HG03280 (cell line): ENCODE measurements around the gene OR6C65.
"Not testable (repeated sequence)": the region's sequence is repeated elsewhere in the genome, so short reads cannot be mapped to it uniquely, and the experiment has no call there.

ENCODE experiments used
- ATAC-seq: cut with Tn5 transposase; IDR thresholded peaks from one replicate; pipeline ENCODE4 v1.9.1; 2021; ENCODE audit warnings: mild to moderate bottlenecking, moderate library complexity; ENCODE audit not compliant: unreplicated experiment

The OR6C65 gene

DNA sequence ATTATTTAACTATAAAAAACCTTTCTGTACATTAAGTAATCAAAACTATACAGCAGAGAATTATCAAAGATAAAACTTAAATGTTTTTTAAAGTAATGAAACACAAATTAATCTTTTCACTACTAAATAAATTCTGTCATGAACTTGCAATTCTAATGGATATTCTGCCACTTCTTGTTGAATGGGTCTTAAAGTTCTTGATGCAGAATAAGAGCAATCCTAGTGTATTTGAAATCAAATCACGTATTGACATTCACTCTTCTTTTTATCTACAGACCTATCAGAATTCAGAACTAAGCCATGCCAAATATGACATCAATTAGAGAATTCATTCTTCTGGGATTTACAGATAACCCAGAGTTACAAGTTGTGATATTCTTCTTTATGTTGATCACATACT, at the start of gene OR6C65:
OR6C65 (plus strand) TSS at position 301 of the 400 bp plus-strand sequence; CDS start at position 301, 0 bp downstream.
- ATAC-seq: no peak

DNA sequence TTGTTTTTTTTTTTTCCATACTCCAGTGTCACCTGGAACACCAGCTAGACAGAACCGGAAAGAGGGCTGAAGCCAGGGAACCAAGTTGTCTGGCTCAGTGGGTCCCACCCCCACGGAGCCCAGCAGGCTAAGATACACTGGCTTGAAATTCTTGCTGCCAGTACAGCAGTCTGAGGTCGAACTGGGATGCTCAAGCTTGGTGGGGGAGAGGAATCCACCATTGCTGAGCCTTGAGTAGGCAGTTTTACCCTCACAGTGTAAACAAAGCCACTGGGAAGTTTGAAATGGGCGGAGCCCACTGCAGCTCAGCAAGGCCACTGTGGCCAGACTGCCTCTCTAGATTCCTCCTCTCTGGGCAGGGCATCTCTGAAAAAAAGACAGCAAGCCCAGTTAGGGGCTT, 45.0 kb upstream of the OR6C65 start:
- not testable (repeated sequence) for ATAC-seq

DNA sequence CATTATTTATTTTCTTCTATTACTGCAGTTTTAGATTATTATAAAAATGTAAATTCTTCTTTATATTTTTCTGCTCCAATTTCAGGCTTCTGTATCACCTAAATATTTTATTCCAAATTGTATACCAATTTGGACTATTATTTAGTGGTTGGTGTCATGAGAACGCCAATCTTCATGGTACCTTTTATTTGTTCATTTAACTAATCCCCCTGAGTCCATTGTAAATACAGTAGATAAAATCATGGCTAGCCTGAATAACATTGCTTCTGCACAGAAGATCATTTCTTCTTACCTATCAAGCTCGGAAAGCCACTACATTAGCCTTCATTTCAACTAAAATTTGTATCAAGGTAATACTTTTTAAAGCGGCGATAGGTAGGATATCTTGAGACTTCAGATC, 37.7 kb upstream of the OR6C65 start, which contains the start of gene OR6C75:
OR6C75 (plus strand) TSS at position 301 of the 400 bp plus-strand sequence. CDS start 2,136 bp downstream, outside the sequence.
- ATAC-seq: no peak

- no peak for ATAC-seq
These were observed 35.2 kb upstream of the OR6C65 start for GRCh38 chr12:55365086-55365485.

DNA sequence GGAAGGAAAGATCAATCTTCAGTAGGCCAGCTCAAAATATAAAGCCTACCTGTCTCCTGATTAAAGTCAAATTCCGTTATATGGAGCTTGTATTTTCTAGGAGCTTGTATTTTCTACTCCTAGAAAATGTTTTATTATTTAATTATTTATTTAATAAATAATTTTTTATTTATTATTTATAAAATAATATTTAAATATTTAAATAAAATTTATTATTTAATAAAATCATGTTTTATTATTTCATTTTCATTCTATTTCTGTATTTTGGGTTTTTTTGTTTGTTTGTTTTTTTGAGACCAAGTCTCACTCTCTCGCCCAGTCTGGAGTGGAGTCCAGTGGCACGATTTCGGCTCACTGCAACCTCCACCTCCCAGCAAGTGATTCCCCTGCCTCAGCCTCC, 27.8 kb upstream of the OR6C65 start:
- no peak for ATAC-seq

- no peak for ATAC-seq
These were observed 14.4 kb upstream of the OR6C65 start for GRCh38 chr12:55385891-55386290.

- ATAC-seq: no peak
These were observed 8.1 kb upstream of the OR6C65 start for GRCh38 chr12:55392032-55392795.

DNA sequence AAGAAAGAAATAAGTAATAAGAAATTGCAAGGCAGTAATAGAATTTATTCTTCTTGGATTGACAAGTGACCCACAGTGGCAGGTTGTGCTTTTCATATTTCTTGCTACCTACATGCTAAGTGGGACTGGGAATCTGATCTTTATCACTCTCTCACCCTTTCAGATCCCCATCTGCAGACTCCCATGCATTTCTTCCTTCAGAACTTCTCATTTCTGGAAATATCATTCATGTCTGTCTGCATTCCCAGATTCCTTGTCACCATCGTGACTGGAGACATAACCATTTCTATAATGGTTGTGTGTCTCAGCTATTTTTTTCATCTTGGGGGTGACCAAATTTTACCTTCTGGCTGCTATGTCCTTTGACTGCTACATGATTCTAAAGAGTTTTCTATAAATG, 4.0 kb upstream of the OR6C65 start:
- no peak for ATAC-seq

DNA sequence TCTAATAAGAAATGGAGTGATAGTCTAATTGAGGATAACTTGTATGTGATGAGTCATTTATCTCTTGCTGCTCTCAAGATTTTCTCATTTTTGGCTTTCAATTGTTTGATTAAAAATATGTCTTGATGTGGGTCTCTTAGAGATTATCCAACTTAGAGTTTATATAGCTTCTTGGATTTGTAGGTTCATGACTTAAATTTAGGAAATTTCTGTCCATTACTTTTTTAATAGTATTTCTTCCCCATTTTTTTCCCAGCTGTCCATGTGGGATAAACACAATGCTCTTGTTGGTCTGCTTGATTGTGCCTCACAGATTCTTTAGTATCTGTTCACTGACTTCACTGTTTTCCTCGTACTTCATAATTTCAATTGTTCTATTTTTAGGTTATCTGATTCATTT, 7.5 kb downstream of the OR6C65 start:
- no peak for ATAC-seq

DNA sequence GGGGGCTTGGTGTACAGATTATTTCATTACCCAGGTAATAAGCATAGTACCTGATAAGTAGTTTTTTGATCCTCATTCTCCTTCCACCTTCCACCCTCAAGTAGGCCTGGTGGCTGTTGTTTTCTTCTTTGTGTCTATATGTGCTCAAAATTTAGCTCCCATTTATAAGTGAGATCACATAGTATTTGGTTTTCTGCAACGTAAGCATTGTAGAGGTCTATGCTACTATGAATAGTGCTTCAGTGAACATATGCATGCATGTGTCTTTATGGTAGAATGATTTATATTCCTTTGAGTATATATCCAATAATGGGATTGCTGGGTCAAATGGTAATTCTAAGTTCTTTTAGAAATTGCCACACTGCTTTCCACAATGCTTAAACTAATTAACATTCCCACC, 8.8 kb downstream of the OR6C65 start:
- ATAC-seq: not testable (repeated sequence)

- not testable (repeated sequence) for ATAC-seq
These were observed 11.8 kb downstream of the OR6C65 start for GRCh38 chr12:55412138-55412537.

GRCh38 chr12:55413498-55414388, 13.4 kb downstream of the OR6C65 start:
- ATAC-seq: not testable (repeated sequence)

GRCh38 chr12:55414396-55414823, 14.1 kb downstream of the OR6C65 start:
- not testable (repeated sequence) for ATAC-seq

GRCh38 chr12:55414889-55415288, 14.6 kb downstream of the OR6C65 start:
- ATAC-seq: not testable (repeated sequence)

DNA sequence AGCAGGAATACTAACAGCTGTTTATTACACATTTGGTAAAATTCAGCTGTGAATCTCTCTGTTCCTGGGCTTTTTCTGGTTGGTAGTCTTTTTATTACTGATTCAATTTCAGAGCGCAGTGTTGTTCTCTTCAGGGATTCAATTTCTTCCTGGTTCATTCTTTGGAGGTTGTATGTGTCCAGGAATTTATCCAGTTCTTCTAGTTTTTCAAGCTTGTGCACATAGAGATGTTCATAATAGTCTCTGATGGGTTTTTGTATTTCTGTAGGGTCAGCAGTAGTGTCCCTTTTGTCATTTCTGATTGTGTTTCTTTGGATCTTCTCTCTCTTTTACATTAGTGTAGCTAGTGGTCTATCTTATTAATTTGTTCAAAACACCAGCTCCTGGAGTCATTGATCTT, 16.6 kb downstream of the OR6C65 start:
- ATAC-seq: no peak

GRCh38 chr12:55420307-55420962, 20.1 kb downstream of the OR6C65 start:
- no peak for ATAC-seq

DNA sequence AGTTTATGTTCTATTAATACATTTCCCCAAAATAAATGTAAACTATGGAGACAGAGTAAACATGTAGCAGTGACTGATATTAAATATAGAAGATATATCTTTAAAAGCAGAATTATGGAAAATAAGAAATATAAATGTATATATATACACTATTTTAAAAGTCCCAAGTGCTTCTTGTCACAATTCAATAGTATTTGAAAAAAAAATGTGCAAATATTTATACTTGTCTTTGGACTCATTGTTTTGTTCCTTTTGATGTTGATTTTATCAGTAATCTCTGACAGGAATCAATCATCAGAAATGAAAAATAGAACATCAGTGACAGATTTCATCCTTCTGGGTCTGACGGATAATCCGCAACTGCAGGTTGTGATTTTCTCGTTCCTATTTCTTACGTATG, 25.6 kb downstream of the OR6C65 start, which contains the start of gene OR6C76:
OR6C76 (plus strand) TSS at position 301 of the 400 bp plus-strand sequence; CDS start at position 301, 0 bp downstream.
- no peak for ATAC-seq

GRCh38 chr12:55428331-55429243, 28.3 kb downstream of the OR6C65 start:
- ATAC-seq: no peak

- not testable (repeated sequence) for ATAC-seq
These were observed 40.9 kb downstream of the OR6C65 start for GRCh38 chr12:55441233-55441632.

DNA sequence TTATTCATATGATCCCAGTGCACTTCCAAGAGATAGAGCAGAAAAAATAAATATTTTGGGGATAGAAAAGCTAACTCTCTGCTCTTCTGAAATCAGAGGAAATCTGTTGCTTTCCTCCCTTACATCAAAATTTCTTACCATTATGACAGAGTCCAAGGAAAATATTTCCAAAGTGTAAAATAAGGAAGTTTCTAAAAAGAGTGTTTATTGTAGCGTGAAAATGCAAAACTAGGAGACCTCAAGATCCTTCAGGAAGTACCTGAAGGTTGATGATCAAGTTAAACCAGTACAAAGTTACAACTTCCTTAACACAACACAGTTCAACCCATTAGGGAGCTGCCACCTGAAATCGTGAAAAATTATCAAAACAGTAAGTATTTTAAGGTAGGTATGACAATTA, 43.4 kb downstream of the OR6C65 start, which contains the start of gene OR6C2:
OR6C2 (plus strand) TSS at position 301 of the 400 bp plus-strand sequence. CDS start 8,138 bp downstream, outside the sequence.
- no peak for ATAC-seq
